Kidney (tissue), 14 donors: ENCODE measurements around the gene MYH16. TPM values are rescaled to one million over a fixed set of nuclear protein-coding genes. Genes with fewer than 3 reads are reported as not detected.
A peak's percentile ranks its signal among the peaks of the same experiment; 100 is the strongest.
"Not testable (repeated sequence)": the region's sequence is repeated elsewhere in the genome, so short reads cannot be mapped to it uniquely, and the experiment has no call there.

ENCODE experiments used
- DNase-seq, 5 donors: peaks; one replicate each; pipeline ENCODE4 v3.0.0-alpha.2; 2013 to 2020
- FAIRE-seq: peaks from 2 replicates; lab custom pipeline; 2012; peaks lifted over from hg19 to GRCh38; lab: Jason Lieb, UNC
- H3K27ac ChIP-seq, 2 donors: one replicate each; pipeline ENCODE4 v1.7.0; 2013; ENCODE audit warnings: low read depth in 2 of 2, low read length in 2 of 2, inconsistent platforms in 1 of 2
- H3K27me3 ChIP-seq: one replicate; pipeline ENCODE4 v1.7.1; 2013; ENCODE audit warnings: low read length, inconsistent platforms; ENCODE audit not compliant: control insufficient read depth, insufficient read depth
- H3K36me3 ChIP-seq, 3 donors: one replicate each; pipeline versions ENCODE4 v1.7.0 to v1.7.1; 2013; ENCODE audit warnings: low read length in 3 of 3, control low read depth in 1 of 3, inconsistent platforms in 1 of 3; ENCODE audit not compliant: insufficient read depth in 3 of 3, control insufficient read depth in 2 of 3
- H3K4me1 ChIP-seq, 3 donors: one replicate each; pipeline versions ENCODE4 v1.7.0 to v1.7.1; 2013; ENCODE audit warnings: low read length in 3 of 3, inconsistent platforms in 1 of 3, low read depth in 1 of 3; ENCODE audit not compliant: control insufficient read depth in 2 of 3, insufficient read depth in 2 of 3
- H3K4me3 ChIP-seq, 3 donors: one replicate each; pipeline versions ENCODE4 v1.7.0 to v1.8.1; 2013; ENCODE audit warnings: low read length in 3 of 3, control low read depth in 1 of 3, inconsistent platforms in 1 of 3
- H3K9ac ChIP-seq, 3 donors: one replicate each; pipeline versions ENCODE4 v1.7.0 to v1.7.1; 2013; ENCODE audit warnings: low read length in 3 of 3, control low read depth in 1 of 3, inconsistent platforms in 1 of 3
- H3K9me3 ChIP-seq, 3 donors: one replicate each; pipeline versions ENCODE4 v1.7.0 to v1.7.1; 2013; ENCODE audit warnings: low read length in 3 of 3, control low read depth in 1 of 3, inconsistent platforms in 1 of 3; ENCODE audit not compliant: control insufficient read depth in 2 of 3, insufficient read depth in 1 of 3
- CTCF ChIP-seq: IDR thresholded peaks from 3 replicates; pipeline ENCODE4 v1.5.1; 2012; ENCODE audit warnings: mild to moderate bottlenecking, moderate library complexity, borderline replicate concordance; ENCODE audit not compliant: insufficient read depth; ENCODE audit errors: extremely low read depth
- intact Hi-C: fragments of 100-400 bp; cut with DNase I; formaldehyde crosslinking; loops from one replicate; pipeline ENCODE4 v1.11.1; 2022
- polyA plus RNA-seq: library from polyadenylated mRNA; stranded (reverse); fragments of 350-450 nt; fragmentation: Illumina TruSeq; extraction: RNeasy Lipid Tissue Mini Kit (QIAGEN cat#74804); gene quantifications from one replicate; pipeline ENCODE4 v1.2.3, GENCODE V29; 2014; ENCODE audit warnings: low read depth, low replicate concordance; ENCODE audit not compliant: insufficient read depth
- total RNA-seq: library from RNA; stranded (reverse); fragmentation: NEBNext Ultra II Directional; extraction: Animal tissue kit (Norgen Biotek cat#: 25700); gene quantifications from one replicate; pipeline ENCODE4 v1.2.1, GENCODE V29; 2021
- donor health status: control.
- donor health status: control.
- donor health status: control.
- donor health status: control.
- donor health status: control.
- donor health status: DM: yes; HTN: yes; CAD: no.
- donor health status: Normal renal cell carcinoma (clear cell type).

Gene MYH16
- total and polyA plus RNA-seq, 2 donors from 2014 or later: not detected

GRCh38 chr7:99275496-99275895 lies 2.9 kb downstream of the MYH16 start:
- Histone ChIP-seq H3K4me3 (no peak overlapping the region), H3K9ac (no peak overlapping the region), H3K36me3 (no peaks in the 10 kb centered on the region), H3K4me1 (no peaks in the 10 kb centered on the region), H3K27me3 (no peaks in the 10 kb centered on the region), H3K27ac (no peak overlapping the region), H3K9me3 (no peaks in the 10 kb centered on the region)
- FAIRE-seq: peak; percentile 25
- no peak for TF ChIP-seq CTCF
- intact Hi-C loops: no loop called here
- peak in 1 of 5 donors; percentile 10 for DNase-seq

GRCh38 chr7:99278180-99278579 lies 5.5 kb downstream of the MYH16 start:
- H3K4me1 ChIP-seq: no peaks in the 10 kb centered on the region
- TF ChIP-seq CTCF: no peak
- H3K9me3 ChIP-seq: no peaks in the 10 kb centered on the region
- H3K9ac ChIP-seq: no peak overlapping the region
- no peak for DNase-seq
- H3K27ac ChIP-seq: no peak overlapping the region
- intact Hi-C loops: no loop called here
- no peaks in the 10 kb centered on the region for H3K36me3 ChIP-seq
- H3K4me3 ChIP-seq: no peak overlapping the region
- no peaks in the 10 kb centered on the region for H3K27me3 ChIP-seq
- FAIRE-seq: no peak

GRCh38 chr7:99284165-99284564 lies 11.5 kb downstream of the MYH16 start:
- H3K36me3 ChIP-seq, H3K4me1 ChIP-seq, H3K9me3 ChIP-seq, FAIRE-seq, intact Hi-C loops, H3K27ac ChIP-seq, DNase-seq, H3K27me3 ChIP-seq, H3K9ac ChIP-seq, H3K4me3 ChIP-seq: not testable (repeated sequence)

- no peak for FAIRE-seq
Measured at GRCh38 chr7:99287779-99288534, 15.3 kb downstream of the MYH16 start.

More at GRCh38 chr7:99287779-99288534, 15.3 kb downstream of the MYH16 start:
- DNase-seq: no peak
- H3K4me1 ChIP-seq: no peaks in the 10 kb centered on the region
- H3K36me3 ChIP-seq: no peaks in the 10 kb centered on the region
- H3K27ac ChIP-seq: no peak overlapping the region
- H3K9me3 ChIP-seq: no peaks in the 10 kb centered on the region
- H3K27me3 ChIP-seq: no peaks in the 10 kb centered on the region
- no peak for TF ChIP-seq CTCF
- no peak overlapping the region for H3K4me3 ChIP-seq
- intact Hi-C loops: no loop called here
- H3K9ac ChIP-seq: no peak overlapping the region
